Small intestine (tissue), 7 donors: Measurements from ENCODE around the gene CCDC183. TPM values are rescaled to one million over a fixed set of nuclear protein-coding genes. Genes with fewer than 3 reads are reported as not detected.

Source experiments
- DNase-seq, 2 donors: peaks; one replicate each; pipeline versions ENCODE4 v3.0.0 to v3.0.0-alpha.2; 2013
- FAIRE-seq: peaks from 2 replicates; lab custom pipeline; 2012; peaks lifted over from hg19 to GRCh38; lab: Jason Lieb, UNC
- H3K27ac ChIP-seq, 3 donors: one replicate each; pipeline ENCODE4 v1.5.1; 2013; ENCODE audit warnings: low read length in 2 of 3, mild to moderate bottlenecking in 2 of 3, control low read depth in 1 of 3, inconsistent platforms in 1 of 3, low read depth in 1 of 3, moderate library complexity in 1 of 3
- H3K27me3 ChIP-seq, 3 donors: one replicate each; pipeline ENCODE4 v1.6.1; 2013; ENCODE audit warnings: low read length in 3 of 3, inconsistent platforms in 1 of 3; ENCODE audit not compliant: control insufficient read depth in 3 of 3, insufficient read depth in 3 of 3
- H3K36me3 ChIP-seq, 3 donors: one replicate each; pipeline ENCODE4 v1.6.1; 2013; ENCODE audit warnings: low read length in 3 of 3, inconsistent platforms in 1 of 3, low read depth in 1 of 3, mild to moderate bottlenecking in 1 of 3, moderate library complexity in 1 of 3; ENCODE audit not compliant: control insufficient read depth in 3 of 3, insufficient read depth in 2 of 3
- H3K4me1 ChIP-seq, 3 donors: one replicate each; pipeline ENCODE4 v1.6.1; 2013; ENCODE audit warnings: low read length in 2 of 3, inconsistent platforms in 1 of 3, low read depth in 1 of 3, mild to moderate bottlenecking in 1 of 3, moderate library complexity in 1 of 3; ENCODE audit not compliant: control insufficient read depth in 3 of 3, insufficient read depth in 2 of 3
- H3K4me3 ChIP-seq, 3 donors: one replicate each; pipeline ENCODE4 v1.5.1; 2013; ENCODE audit warnings: low read length in 3 of 3, control low read depth in 1 of 3, inconsistent platforms in 1 of 3, low read depth in 1 of 3, mild to moderate bottlenecking in 1 of 3, moderate library complexity in 1 of 3
- H3K9me3 ChIP-seq, 2 donors: one replicate each; pipeline ENCODE4 v1.6.1; 2013; ENCODE audit warnings: low read depth in 1 of 2, low read length in 1 of 2; ENCODE audit not compliant: control insufficient read depth in 2 of 2, insufficient read depth in 1 of 2
- WGBS, 3 donors: extraction: QIAGEN DNeasy Blood & Tissue Kit; methylation state at CpG; one replicate each; pipeline ENCODE4 v1.1.7; 2013; 5-methylcytosine and 5-hydroxymethylcytosine counted together
- polyA plus RNA-seq, 4 donors: library from polyadenylated mRNA; stranded (reverse) in 3 of 4; unstranded in 1 of 4; fragments of 200-250 nt in 3 of 4; fragments of 120-200 nt in 1 of 4; gene quantifications; one replicate each; pipeline versions ENCODE4 v1.2.1 to v1.2.3, GENCODE V29; 2013
- donor health status: healthy with polysubstance abuse.
- donor health status: control.
- donor health status: control.
- donor health status: Bipolar disorder and iron deficiency.
- donor health status: healthy.

CCDC183 gene
- polyA plus RNA-seq, 4 donors = 0.40 to 37.9 (median 2.1) TPM

GRCh38 chr9:136773386-136774044 is 22.6 kb upstream of the CCDC183 start:
- H3K27me3 ChIP-seq = no peaks in the 10 kb centered on the region
- WGBS, 3 donors = 76 to 86% (median 84%) methylated on average over 7 of the region's 7 CpGs
- no peak for DNase-seq

GRCh38 chr9:136774416-136775045 is 21.6 kb upstream of the CCDC183 start:
- Histone ChIP-seq H3K4me1 (peaks cover 0 to 27% (median 0%) of the 10 kb centered on the region in 3 donors), H3K27me3 (no peaks in the 10 kb centered on the region), H3K27ac (no peak overlapping the region), H3K9me3 (peaks cover 1 to 22% of the 10 kb centered on the region in 2 donors), H3K36me3 (no peaks in the 10 kb centered on the region), H3K4me3 (no peak overlapping the region)
- no peak for FAIRE-seq
- 88 to 94% (median 89%) methylated on average over 12 of the region's 12 CpGs for WGBS, 3 donors
- no peak for DNase-seq

More at GRCh38 chr9:136773386-136774044, 22.6 kb upstream of the CCDC183 start:
- H3K27ac ChIP-seq = no peak overlapping the region
- H3K9me3 ChIP-seq = peaks cover 1 to 22% of the 10 kb centered on the region in 2 donors
- no peak overlapping the region for H3K4me3 ChIP-seq
- H3K4me1 ChIP-seq = peaks cover 0 to 24% (median 0%) of the 10 kb centered on the region in 3 donors
- no peaks in the 10 kb centered on the region for H3K36me3 ChIP-seq
- FAIRE-seq = no peak

- Histone ChIP-seq H3K4me3 (no peak overlapping the region), H3K27me3 (no peaks in the 10 kb centered on the region), H3K4me1 (peaks cover 0 to 24% (median 0%) of the 10 kb centered on the region in 3 donors), H3K27ac (no peak overlapping the region), H3K36me3 (no peaks in the 10 kb centered on the region), H3K9me3 (peaks cover 1 to 22% of the 10 kb centered on the region in 2 donors)
- no peak for DNase-seq
- no peak for FAIRE-seq
- WGBS, 3 donors = 74 to 98% (median 78%) methylated on average over 6 of the region's 6 CpGs
Measured at GRCh38 chr9:136775191-136775590, 20.9 kb upstream of the CCDC183 start.

- 21 to 37% (median 37%) methylated on average over 7 of the region's 7 CpGs for WGBS, 3 donors
- Histone ChIP-seq H3K4me3 (no peak overlapping the region), H3K9me3 (peaks cover 1 to 22% of the 10 kb centered on the region in 2 donors), H3K36me3 (no peaks in the 10 kb centered on the region), H3K4me1 (peaks cover 0 to 24% (median 0%) of the 10 kb centered on the region in 3 donors), H3K27me3 (no peaks in the 10 kb centered on the region), H3K27ac (peak overlapping the region in 1 of 3 donors; percentile 67)
- FAIRE-seq (no peak), DNase-seq (no peak)
Measured at GRCh38 chr9:136776947-136777346, 19.2 kb upstream of the CCDC183 start.

GRCh38 chr9:136777359-136777758 is 18.8 kb upstream of the CCDC183 start:
- Histone ChIP-seq H3K4me1 (peaks cover 0 to 24% (median 0%) of the 10 kb centered on the region in 3 donors), H3K36me3 (no peaks in the 10 kb centered on the region), H3K27me3 (no peaks in the 10 kb centered on the region), H3K4me3 (peak overlapping the region in 1 of 3 donors; percentile 1), H3K27ac (peak overlapping the region in 1 of 3 donors; percentile 67), H3K9me3 (peaks cover 1 to 22% of the 10 kb centered on the region in 2 donors)
- DNase-seq (peak; percentile 79 to 95), FAIRE-seq (no peak)
- 17 to 51% (median 33%) methylated on average over 14 of the region's 14 CpGs for WGBS, 3 donors

GRCh38 chr9:136779808-136780207 is 16.3 kb upstream of the CCDC183 start:
- FAIRE-seq (no peak), DNase-seq (no peak)
- Histone ChIP-seq H3K27ac (no peak overlapping the region), H3K27me3 (no peaks in the 10 kb centered on the region), H3K9me3 (peaks cover 0 to 5% of the 10 kb centered on the region in 2 donors), H3K36me3 (no peaks in the 10 kb centered on the region), H3K4me1 (peaks cover 0 to 33% (median 0%) of the 10 kb centered on the region in 3 donors), H3K4me3 (no peak overlapping the region)
- WGBS, 3 donors = 75 to 91% (median 85%) methylated on average over 5 of the region's 5 CpGs

GRCh38 chr9:136782452-136782851 is 13.7 kb upstream of the CCDC183 start:
- WGBS, 3 donors = 80 to 92% (median 89%) methylated on average over 3 of the region's 3 CpGs
- Histone ChIP-seq H3K36me3 (no peaks in the 10 kb centered on the region), H3K27me3 (no peaks in the 10 kb centered on the region), H3K4me3 (no peak overlapping the region), H3K9me3 (peaks cover 0 to 5% of the 10 kb centered on the region in 2 donors), H3K4me1 (peaks cover 0 to 36% (median 1%) of the 10 kb centered on the region in 3 donors), H3K27ac (no peak overlapping the region)
- FAIRE-seq (no peak), DNase-seq (no peak)

GRCh38 chr9:136784249-136784996 is 11.7 kb upstream of the CCDC183 start:
- Histone ChIP-seq H3K9me3 (no peaks in the 10 kb centered on the region), H3K4me3 (no peak overlapping the region), H3K27me3 (no peaks in the 10 kb centered on the region), H3K36me3 (no peaks in the 10 kb centered on the region), H3K4me1 (peaks cover 0 to 32% (median 1%) of the 10 kb centered on the region in 3 donors), H3K27ac (no peak overlapping the region)
- DNase-seq (peak in 1 of 2 donors; percentile 57), FAIRE-seq (no peak)
- 19 to 42% (median 28%) methylated on average over 9 of the region's 9 CpGs for WGBS, 3 donors
